Right kidney (tissue), 1 donor: ENCODE results near the gene FERMT2.
"Not testable (repeated sequence)": the region's sequence is repeated elsewhere in the genome, so short reads cannot be mapped to it uniquely, and the experiment has no call there.

Source experiments
- DNase-seq: peaks from one replicate; pipeline ENCODE4 v3.0.0-alpha.2; 2016

FERMT2 gene

DNA sequence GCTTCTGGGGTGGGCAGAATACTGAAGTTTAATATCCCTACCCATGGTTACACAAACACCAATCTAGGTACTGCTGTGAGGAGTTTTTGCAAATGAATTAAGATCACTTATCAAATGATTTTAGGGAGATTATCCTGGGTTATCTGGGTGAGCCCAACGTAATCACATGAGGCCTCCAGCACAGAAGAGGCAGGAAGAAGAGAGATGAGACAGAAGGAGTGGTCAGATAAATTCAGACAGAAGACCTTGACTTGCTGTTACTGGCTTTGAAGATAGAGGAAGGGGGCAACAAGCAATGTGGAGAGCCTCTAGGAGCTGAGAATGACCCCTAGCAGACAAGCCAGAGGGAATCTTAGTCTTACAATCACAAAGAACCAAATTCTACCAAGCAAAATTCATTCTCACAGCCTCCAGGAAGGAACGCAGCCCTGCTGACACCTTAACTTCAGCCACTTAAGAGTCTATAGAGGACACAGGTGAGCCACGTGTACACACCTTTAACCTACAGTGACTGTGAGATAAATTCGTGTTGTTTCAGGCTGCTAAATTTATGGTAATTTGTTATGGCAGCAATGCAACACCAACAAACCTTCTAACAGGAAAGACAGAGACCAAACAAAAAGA lies 49.4 kb downstream of the FERMT2 start:
- no peak for DNase-seq

GRCh38 chr14:52900731-52901130 lies 50.1 kb downstream of the FERMT2 start:
- no peak for DNase-seq

- DNase-seq = no peak
Observed at GRCh38 chr14:52898496-52898895, 52.4 kb downstream of the FERMT2 start.

DNA sequence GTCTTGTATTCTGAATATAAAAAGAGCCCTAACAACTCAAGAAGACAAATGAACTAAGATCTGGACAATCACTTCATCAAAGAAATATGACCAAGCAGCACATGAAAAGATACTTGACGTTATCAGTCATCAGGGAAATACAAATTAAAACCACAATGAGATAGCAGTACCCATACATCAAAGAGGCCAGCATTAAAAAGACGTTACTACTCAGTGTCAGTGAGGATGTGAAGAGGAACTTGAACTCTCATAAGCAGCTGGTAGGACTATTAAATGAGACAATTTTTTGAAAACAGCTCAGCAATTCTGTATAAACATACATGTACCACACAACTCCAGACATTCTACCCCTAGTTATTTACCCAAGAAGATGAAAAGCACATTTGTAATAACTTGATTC lies 55.9 kb downstream of the FERMT2 start:
- DNase-seq = no peak

- no peak for DNase-seq
Observed at GRCh38 chr14:52891800-52892199, 59.0 kb downstream of the FERMT2 start.

DNA sequence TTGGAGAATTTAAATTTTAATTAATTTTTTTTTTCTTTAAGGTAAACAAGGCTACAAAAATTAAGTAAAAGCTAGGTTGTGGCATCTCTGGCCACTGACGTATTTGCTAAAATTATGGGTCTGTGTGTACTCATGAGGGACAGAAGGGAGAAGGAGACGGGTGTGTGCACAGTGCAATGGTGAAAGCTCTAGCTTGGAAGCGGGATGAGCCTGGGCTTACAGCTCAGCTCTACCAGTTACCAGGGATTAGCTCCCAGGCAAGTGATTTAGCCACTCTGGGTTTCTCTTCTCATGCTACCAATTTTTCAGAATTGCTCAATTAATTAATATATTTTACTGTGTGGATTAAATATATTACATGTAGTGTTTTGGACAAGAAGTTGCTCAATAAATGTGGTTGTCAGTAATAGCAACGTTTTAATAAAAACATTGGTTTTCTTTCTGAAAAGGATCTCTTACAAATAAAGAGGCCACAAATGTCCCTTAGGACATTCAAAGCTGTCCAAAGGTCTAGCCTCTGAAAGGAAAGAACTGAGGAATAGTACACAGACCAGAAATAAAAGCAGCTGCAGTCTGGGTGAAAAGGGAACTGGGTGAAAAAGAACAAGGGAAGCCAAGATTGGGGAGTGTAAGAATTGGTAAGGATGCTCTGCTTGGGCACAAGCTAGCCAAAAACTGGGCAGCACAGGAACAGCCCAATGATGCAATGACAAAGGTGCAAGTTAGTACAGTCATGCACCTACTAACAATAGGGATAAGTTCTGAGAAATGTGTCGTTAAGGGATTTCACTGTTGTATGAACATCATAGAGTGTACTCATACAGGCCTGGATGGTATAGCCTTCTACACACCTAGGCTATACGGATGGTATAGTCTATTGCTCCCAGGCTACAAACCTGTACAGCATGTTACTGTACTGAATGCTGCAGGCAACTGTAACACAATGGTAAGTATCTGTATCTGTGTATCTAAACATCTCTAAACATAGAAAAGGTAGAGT lies 61.7 kb downstream of the FERMT2 start:
- no peak for DNase-seq

GRCh38 chr14:52888159-52888558 lies 62.7 kb downstream of the FERMT2 start:
- no peak for DNase-seq

DNA sequence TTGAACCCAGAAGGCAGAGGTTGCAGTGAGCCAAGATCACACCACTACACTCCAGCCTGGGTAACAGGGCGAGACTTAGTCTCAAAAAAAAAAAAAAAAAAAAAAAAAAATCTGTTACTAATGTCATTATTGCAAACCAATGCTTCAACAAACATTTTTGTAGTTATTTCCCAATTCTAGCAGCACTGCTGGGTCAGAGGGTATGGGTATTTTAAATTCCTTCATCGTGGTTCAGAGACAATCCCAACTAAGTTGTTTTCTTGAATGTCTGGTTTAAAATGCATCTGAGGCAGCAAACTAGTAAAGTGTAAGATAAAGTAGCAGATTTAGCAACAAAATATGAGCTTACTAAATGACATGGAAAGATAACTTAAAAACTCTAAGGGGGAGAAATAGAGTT lies 65.6 kb downstream of the FERMT2 start:
- DNase-seq = no peak

DNA sequence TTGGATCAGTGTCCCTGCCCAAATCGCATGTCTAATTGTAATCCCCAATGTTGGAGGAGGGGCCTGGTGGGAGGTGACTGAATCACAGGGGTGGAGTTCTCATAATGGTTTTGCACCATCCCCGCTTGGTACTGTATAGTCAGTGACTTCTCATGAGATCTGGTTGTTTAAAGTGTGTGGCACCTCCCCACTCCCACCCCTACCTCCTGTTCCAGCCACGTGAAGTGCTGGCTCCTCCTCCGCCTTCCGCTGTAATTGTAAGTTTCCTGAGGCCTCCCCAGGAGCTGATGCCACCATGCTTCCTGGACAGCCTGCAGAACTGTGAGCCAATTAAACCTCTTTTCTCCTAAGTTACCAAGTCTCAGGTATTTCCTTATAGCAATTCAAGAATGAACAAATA lies 67.2 kb downstream of the FERMT2 start:
- no peak for DNase-seq

GRCh38 chr14:52882824-52883223 lies 68.0 kb downstream of the FERMT2 start:
- no peak for DNase-seq

GRCh38 chr14:52879958-52880357 lies 70.9 kb downstream of the FERMT2 start:
- DNase-seq = no peak

DNA sequence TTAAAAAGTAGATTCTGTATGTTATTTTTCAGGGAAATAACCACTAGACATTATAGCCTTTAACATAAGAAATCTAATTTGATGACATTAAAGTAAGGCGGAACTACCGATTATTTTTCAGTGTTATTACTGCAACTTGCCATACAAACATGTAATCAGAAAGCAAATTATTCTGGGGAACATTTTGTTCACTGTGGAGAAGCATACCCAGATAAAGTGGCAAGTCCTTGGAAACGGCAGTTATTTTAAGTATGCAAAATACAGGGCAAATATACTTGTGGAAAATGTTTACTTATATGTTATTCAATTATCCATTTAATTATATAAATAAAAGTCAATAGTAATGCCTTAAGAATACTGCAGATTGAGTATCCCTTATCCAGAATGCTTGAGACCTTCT lies 71.9 kb downstream of the FERMT2 start:
- no peak for DNase-seq

- no peak for DNase-seq
Observed at GRCh38 chr14:52878469-52878868, 72.4 kb downstream of the FERMT2 start.

DNA sequence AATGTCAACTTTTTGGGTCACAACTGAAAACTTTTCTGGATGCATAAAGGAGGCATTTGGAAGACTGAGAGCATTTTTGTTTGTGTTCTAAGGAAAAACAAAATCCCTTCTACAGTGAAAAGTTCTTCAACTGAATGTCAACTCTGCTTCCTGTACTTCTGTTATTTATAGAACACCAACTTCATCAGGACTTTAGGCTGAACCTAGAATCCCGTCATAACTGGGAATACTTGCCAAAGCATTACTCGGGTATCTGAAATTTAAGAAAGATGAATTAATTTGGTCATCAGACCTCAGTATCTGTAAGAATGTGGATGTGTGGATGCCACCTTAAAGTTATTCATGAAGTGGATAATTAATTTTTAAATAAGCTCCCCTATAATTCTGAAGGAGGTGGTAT lies 73.2 kb downstream of the FERMT2 start:
- no peak for DNase-seq

DNA sequence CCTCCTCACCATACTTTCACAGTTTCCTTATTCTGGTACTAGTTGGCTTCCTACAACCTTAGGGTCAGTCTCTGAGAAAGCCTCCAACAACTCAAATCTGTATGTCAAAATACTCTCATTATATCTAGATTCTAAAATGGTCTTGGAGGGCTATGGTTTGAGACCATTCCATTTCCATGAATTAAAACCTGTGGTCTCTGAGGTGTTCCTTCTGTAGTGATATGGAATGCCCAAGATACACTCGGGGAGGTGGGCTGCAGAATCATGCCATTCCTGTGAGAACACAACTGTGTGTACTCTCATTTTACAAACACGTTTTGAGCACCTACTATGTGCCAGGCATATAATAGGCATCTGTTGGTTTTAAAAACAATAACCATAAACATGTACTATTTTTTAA lies 74.0 kb downstream of the FERMT2 start:
- DNase-seq = no peak

- DNase-seq = no peak
Observed at GRCh38 chr14:52876311-52876710, 74.5 kb downstream of the FERMT2 start.

GRCh38 chr14:52875707-52876106 lies 75.1 kb downstream of the FERMT2 start:
- DNase-seq = no peak

GRCh38 chr14:52874389-52874788 lies 76.5 kb downstream of the FERMT2 start:
- DNase-seq = no peak

- no peak for DNase-seq
Observed at GRCh38 chr14:52873694-52874093, 77.2 kb downstream of the FERMT2 start.

- DNase-seq = no peak
Observed at GRCh38 chr14:52873065-52873464, 77.8 kb downstream of the FERMT2 start.

DNA sequence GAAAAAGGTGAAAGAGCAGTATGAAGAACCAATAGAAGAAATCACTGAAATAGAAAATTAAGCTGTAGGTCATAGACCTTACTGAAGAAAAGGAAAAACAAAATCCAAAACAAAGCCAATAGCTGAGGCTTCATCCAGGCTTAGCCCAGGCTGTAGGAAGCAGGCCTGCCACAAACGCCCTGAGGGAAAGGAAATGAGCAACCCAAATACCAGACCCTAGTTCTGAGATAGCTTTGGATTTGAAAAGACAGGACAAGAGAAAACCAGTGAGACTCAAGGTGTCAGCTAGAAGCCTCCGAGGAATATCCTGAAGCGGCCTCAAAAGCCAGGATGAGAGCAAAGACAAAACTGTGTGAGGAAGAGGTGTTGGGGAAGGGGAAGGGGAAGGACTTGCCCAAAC lies 79.2 kb downstream of the FERMT2 start:
- DNase-seq = no peak

- DNase-seq = no peak
Observed at GRCh38 chr14:52868911-52869618, 81.8 kb downstream of the FERMT2 start.

- not testable (repeated sequence) for DNase-seq
Observed at GRCh38 chr14:52864893-52865292, 86.0 kb downstream of the FERMT2 start.
